ENCODE results near the gene AJUBA. TPM values are rescaled to one million over a fixed set of nuclear protein-coding genes. Genes with fewer than 3 reads are reported as not detected.

Gene AJUBA
- total and polyA plus RNA-seq, 2 donors (not counting 1 experiment from before 2014, with no cell fraction given): 1.6 TPM; not detected in 1

- CTCF ChIA-PET: interaction anchor here (1.4 to 4.6 kb wide), 4 partner anchors 12 to 115 kb away, joined by 4 to 38 read pairs (median 10); no protein-coding TSS in a partner anchor
- Mint-ChIP-seq H3K27me3 (no peaks in the 10 kb centered on the region), H3K27ac (no peak overlapping the region), H3K4me1 (peaks cover 4% of the 10 kb centered on the region), H3K4me3 (no peak overlapping the region), H3K9me3 (ENCODE audit: insufficient read depth) (no peaks in the 10 kb centered on the region)
- ATAC-seq (ENCODE audit: low read depth): no peak
- Histone ChIP-seq H3K4me3 (ENCODE audit: control extremely low read depth in 1 of 5, extremely low read depth in 1 of 5, insufficient read depth in 1 of 5, low read depth in 2 of 5, low read length in 4 of 5) (no peak overlapping the region), H3K27me3 (replicated peaks in 1 of 4; ENCODE audit: control extremely low read depth in 1 of 4, control insufficient read depth in 3 of 4, insufficient read depth in 4 of 4, low read length in 3 of 4) (no peaks in the 10 kb centered on the region), H3K9me3 (ENCODE audit: control extremely low read depth in 1 of 3, control insufficient read depth in 2 of 3, insufficient read depth in 1 of 3, low read length in 2 of 3) (no peaks in the 10 kb centered on the region), H3K79me2 (ENCODE audit: control insufficient read depth, insufficient read depth, low read length) (no peaks in the 10 kb centered on the region), H3K27ac (ENCODE audit: low read length in 2 of 2) (no peak overlapping the region), H3K4me1 (ENCODE audit: control insufficient read depth in 2 of 2, insufficient read depth in 2 of 2, low read length in 2 of 2) (peaks cover 3 to 5% of the 10 kb centered on the region in 2 donors), H4K20me1 (ENCODE audit: control insufficient read depth, insufficient read depth, low read length, poor library complexity, severe bottlenecking) (no peaks in the 10 kb centered on the region), H3K4me2 (replicated peaks; ENCODE audit: low read depth, low read length, poor library complexity, severe bottlenecking) (no peak overlapping the region), H3K9ac (ENCODE audit: low read length) (no peak overlapping the region), H2AFZ (ENCODE audit: insufficient read depth, low read depth, low read length, poor library complexity, severe bottlenecking) (no peak overlapping the region), H3K36me3 (replicated peaks in 1 of 2; ENCODE audit: control extremely low read depth in 1 of 2, control insufficient read depth in 1 of 2, extremely low read depth in 1 of 2, insufficient read depth in 2 of 2, low read length in 1 of 2) (no peaks in the 10 kb centered on the region)
- no peak for DNase-seq
- TF ChIP-seq CTCF (IDR thresholded peaks at IDR 0.05) (no peak), EZH2 (IDR thresholded peaks at IDR 0.05; ENCODE audit: borderline replicate concordance, insufficient read depth, low read depth, low read length, poor library complexity, severe bottlenecking) (no peak)
- POLR2A ChIA-PET: no interaction called here
- intact Hi-C loops (cut with micrococcal nuclease): no loop called here
- WGBS (ENCODE audit: insufficient coverage): 92% methylated on average over 2 of the region's 6 CpGs
These were observed 20.2 kb downstream of the AJUBA start for GRCh38 chr14:22962061-22962676.

Measured in B cell (primary cell).